Right kidney (tissue), 1 donor: Measurements from ENCODE around the gene HOXC4.

ENCODE experiments used
- DNase-seq: peaks from one replicate; pipeline ENCODE4 v3.0.0-alpha.2; 2016

Gene HOXC4

DNA sequence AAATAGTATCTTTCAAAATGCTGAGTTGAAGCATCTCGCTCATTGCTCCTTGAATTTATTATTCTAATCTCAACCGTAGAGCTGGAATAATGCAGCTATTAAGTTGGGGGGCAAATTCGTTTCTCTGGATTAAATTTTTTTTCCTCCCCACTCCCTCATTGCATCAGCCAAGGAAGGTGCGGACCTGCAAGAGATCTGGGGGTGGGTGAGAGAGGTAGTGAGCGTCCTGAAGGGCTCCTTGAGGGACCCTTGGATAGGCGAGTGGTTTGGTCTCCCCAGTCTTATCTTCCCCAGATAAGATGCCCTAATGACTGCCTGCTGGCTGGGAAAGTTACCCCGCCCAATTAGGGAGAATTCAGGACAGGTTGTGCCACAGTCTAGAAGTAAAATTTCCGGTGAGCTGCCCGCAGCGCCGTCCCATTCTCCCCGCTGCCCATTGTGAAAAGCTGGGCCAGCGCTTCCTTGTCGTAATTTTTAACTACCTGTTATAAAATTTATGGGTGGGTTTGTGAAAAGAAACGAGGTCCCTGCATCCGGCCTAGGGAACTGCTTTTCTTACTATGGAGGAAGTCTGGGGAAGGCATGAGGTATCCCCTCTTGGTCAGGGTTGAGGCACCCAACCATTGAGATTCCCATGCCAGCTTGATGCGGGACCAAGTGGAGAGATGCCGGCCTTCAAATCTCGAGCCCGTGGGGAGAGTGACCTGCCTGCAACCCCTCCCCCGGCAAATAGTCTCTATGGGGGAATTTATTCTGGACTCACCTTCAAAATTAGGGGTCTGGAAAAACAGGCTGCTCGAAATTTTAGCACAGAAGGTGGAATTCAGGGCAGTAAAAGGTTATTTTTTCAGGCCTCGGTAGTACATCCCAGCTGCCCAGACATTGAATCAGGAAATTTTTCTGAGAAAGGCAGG is 38.4 kb upstream of the HOXC4 start:
- DNase-seq = no peak

GRCh38 chr12:54016051-54016450 is 37.6 kb upstream of the HOXC4 start:
- no peak for DNase-seq

DNA sequence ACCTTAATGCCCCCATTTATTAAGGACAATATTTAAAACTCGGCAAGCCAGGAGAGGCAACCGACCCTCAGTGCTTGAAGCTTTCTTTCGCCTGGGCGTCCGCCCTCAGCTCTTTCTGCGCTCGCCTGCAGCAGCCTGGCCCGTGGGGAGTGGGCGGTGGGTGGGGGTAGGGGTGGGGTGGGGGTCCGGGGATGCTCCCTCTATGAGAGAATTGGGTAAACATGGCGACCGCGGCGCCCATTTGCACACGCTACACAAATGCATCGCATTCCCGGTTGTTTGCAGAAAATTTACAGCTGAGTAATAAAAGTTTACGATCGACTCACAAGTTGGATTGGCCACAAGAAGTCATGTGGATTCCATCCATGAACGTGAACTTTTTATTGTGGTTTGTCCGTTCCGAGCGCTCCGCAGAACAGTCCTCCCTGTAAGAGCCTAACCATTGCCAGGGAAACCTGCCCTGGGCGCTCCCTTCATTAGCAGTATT is 37.1 kb upstream of the HOXC4 start:
- no peak for DNase-seq

DNA sequence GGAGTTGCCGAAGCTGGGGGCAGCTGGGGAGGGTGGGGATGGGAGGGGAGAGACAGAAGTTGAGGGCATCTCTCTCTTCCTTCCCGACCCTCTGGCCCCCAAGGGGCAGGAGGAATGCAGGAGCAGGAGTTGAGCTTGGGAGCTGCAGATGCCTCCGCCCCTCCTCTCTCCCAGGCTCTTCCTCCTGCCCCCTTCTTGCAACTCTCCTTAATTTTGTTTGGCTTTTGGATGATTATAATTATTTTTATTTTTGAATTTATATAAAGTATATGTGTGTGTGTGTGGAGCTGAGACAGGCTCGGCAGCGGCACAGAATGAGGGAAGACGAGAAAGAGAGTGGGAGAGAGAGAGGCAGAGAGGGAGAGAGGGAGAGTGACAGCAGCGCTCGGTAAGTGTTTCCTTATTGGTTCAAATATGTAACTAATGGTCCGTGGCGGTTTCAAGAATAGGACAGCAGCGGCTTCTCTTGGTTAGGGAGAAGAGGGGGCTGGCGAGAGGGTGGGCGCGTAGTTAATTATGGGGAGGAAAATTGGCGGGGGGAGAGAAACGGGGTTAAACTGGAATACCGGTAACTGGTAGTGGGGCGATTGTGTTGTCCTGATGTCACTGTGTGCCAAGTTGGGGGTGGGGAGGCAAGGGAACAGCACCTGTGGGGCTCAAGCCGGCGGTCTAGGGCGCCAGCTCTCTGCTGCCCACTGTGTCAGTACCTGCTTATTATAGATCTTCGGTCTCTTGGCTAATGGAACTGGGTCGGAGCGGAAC is 36.4 kb upstream of the HOXC4 start:
- peak; percentile 76 for DNase-seq

GRCh38 chr12:54017878-54018467 is 35.7 kb upstream of the HOXC4 start:
- peak; percentile 86 for DNase-seq

- DNase-seq = no peak
These were observed 35.1 kb upstream of the HOXC4 start for GRCh38 chr12:54018468-54018984.

GRCh38 chr12:54019091-54019811 is 34.4 kb upstream of the HOXC4 start:
- no peak for DNase-seq

- DNase-seq = no peak
These were observed 33.6 kb upstream of the HOXC4 start for GRCh38 chr12:54019924-54020590.

DNA sequence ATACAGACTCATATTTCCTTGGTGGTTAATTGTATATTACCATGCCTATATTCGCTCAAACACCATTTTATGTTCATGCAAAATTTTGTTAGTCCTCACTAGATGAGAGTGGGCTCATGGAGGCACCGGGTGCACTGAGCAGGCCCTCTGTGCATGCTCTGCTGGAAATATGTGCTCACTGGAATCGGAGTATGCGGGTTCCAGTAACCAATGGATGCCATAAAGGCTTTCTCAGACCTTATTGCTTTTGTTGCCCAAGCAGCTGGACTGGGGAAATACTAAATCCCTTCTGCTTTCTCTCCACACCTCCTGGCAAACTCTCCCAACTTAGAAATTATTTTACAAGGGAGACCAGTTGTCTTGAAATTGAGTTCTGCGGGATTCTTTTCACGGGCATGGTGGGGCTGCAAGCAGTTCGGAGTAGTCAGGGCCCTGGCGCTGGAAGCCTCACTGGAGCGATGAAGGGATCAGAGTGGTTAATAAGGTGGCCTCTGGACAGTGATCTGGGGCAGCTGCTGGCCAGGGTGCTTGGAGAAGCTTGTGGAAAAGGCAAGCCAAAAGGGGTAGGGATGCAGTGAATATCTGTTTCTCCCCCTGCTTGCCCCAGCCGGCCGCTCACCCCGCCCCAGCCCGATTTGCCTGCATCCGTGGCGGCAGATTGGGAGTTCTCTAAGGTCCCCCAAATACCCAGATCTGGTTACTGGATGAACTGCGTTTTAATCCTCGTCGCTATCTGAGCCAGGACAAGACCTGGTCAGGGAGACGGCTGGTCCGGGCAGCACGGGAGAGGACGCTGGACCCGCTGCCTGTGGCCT is 32.8 kb upstream of the HOXC4 start:
- no peak for DNase-seq

- DNase-seq = no peak
These were observed 32.1 kb upstream of the HOXC4 start for GRCh38 chr12:54021432-54022013.

GRCh38 chr12:54022960-54023884 is 30.4 kb upstream of the HOXC4 start:
- DNase-seq = no peak

DNA sequence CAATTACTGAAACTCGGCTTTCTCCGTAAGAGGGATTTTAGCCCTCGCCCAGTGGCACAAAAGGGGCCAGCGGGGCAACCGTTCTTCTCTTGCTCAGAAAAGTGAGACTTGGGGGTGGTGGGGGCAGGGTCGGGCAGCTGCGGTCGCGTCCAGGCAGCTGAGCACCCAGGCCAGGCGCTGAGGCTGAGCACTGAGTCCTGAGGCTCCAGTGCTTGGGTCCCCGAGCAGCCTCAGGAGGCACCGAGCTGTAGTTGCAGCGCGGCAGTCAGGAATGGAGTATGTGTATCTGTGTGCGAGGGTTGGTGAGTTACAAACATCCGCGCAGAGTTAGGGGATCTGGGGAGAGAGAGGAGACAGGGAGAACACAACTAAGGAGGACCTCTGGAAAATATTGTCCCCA is 29.5 kb upstream of the HOXC4 start:
- no peak for DNase-seq

DNA sequence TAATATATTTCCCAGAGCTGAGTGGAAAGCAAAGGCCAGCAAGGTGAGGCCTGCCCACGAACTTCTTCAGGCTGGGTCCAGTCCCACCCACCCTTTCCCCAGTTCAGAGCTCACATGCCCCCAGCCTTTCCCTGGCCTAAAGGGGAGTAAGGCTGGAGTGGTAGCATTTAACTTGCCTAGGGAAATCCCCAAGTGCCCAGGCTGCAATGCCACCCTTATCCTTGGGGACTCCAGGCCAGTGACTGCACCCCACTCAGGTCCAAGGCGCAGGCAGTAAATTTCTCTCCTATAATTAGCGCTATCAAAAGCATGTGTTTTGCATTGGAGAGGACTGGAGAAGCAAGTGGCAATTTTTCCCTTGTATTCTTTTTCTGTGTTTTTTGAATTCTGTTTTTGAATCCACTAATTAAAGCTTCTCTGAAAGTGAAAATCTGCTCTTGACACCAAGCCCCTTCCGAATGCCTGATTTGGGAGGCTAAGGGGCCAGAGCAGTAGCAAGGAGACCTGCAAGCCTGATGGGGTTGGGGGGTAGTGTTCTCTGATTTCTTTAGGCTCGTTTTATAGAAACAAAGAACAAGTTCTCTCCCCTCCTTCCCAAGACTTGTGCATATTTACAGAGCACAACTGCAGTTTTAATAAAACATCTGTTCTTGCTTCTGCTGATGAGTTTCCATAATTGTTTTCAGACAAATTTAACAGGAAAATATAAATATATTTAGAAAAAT is 28.9 kb upstream of the HOXC4 start:
- no peak for DNase-seq

- DNase-seq = no peak
These were observed 27.9 kb upstream of the HOXC4 start for GRCh38 chr12:54025499-54026405.

- DNase-seq = no peak
These were observed 26.8 kb upstream of the HOXC4 start for GRCh38 chr12:54026640-54027441.

DNA sequence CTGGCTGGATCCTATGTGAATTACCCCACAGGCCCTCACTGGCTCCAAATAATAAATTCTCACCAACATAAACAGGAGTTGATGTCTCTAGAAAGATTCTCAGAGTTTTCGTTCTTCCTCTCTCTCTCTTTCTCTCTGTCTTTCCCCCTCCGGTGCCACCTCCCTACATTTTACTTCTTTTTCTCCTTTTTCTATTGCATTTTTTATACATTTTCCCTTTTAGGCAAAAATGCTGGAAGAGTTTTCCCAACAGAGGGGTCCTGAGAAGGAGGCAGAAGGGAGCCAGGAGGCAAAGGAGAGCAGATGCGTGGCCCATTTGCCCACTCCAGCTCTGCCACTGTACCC is 26.2 kb upstream of the HOXC4 start:
- no peak for DNase-seq
